GM19099 (cell line): ENCODE data around the gene VWCE.

Experiments
- POLR2A ChIP-seq: IDR thresholded peaks from 3 replicates; pipeline ENCODE4 v1.6.1; 2011; ENCODE audit warnings: low read depth; ENCODE audit not compliant: insufficient read length; ENCODE audit errors: extremely low read depth

The VWCE gene

GRCh38 chr11:61298663-61299244 is 3.6 kb upstream of the VWCE start:
- TF ChIP-seq POLR2A: no peak

GRCh38 chr11:61297746-61298145 is 2.6 kb upstream of the VWCE start:
- TF ChIP-seq POLR2A: no peak

- no peak for TF ChIP-seq POLR2A
These were observed 2.2 kb upstream of the VWCE start for GRCh38 chr11:61297341-61297740.

- TF ChIP-seq POLR2A: no peak
These were observed 445 bp upstream of the VWCE start for GRCh38 chr11:61295596-61295926.

GRCh38 chr11:61293867-61294716 is 1.0 kb downstream of the VWCE start:
- no peak for TF ChIP-seq POLR2A

GRCh38 chr11:61292356-61292755 is 2.8 kb downstream of the VWCE start:
- TF ChIP-seq POLR2A: no peak

GRCh38 chr11:61290905-61291690 is 4.0 kb downstream of the VWCE start:
- no peak for TF ChIP-seq POLR2A

GRCh38 chr11:61287338-61287977 is 7.7 kb downstream of the VWCE start:
- no peak for TF ChIP-seq POLR2A

- no peak for TF ChIP-seq POLR2A
These were observed 11.5 kb downstream of the VWCE start for GRCh38 chr11:61283613-61284012.

- TF ChIP-seq POLR2A: no peak
These were observed 13.4 kb downstream of the VWCE start for GRCh38 chr11:61281581-61282250.

- no peak for TF ChIP-seq POLR2A
These were observed 14.1 kb downstream of the VWCE start for GRCh38 chr11:61280883-61281580.

GRCh38 chr11:61279934-61280659 is 15.0 kb downstream of the VWCE start:
- no peak for TF ChIP-seq POLR2A

GRCh38 chr11:61278001-61278470 is 17.1 kb downstream of the VWCE start:
- TF ChIP-seq POLR2A: no peak
